ENCODE results near the gene CFAP221. TPM values are rescaled to one million over a fixed set of nuclear protein-coding genes. Genes with fewer than 3 reads are reported as not detected.

CFAP221 gene
- total RNA-seq, 1 experiment from 2014 or later, result not detected

DNA sequence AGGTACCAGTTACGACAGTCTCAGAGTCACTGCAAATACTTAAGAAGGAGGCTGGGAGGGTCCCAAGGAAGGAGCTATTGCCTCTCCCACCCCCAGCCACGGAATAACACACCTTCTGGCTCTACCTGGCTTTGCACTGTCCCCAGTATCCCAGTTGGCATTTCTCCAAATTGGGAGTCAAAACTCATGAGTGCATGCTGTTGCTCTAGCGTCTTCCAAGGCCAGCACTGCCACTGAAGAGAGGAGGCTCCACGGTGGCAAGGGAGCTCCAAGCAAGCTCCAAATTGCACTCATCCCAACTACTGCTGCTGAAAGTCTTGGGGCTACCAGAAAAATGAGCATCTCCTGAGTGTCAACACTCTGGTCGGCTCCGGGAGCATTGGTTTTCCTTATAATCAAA, 21.6 kb upstream of the CFAP221 start:
- H3K4me1 ChIP-seq (replicated peaks), result no peaks in the 10 kb centered on the region
- H3K27me3 ChIP-seq (replicated peaks), result peaks cover 5% of the 10 kb centered on the region
- no peaks in the 10 kb centered on the region for H3K9me3 ChIP-seq (replicated peaks)
- no peak overlapping the region for H3K27ac ChIP-seq
- no peak overlapping the region for H3K4me3 ChIP-seq
- no peaks in the 10 kb centered on the region for H3K36me3 ChIP-seq
- DNase-seq (ENCODE audit: low read depth in 1 of 2, low spot score in 2 of 2), result no peak

DNA sequence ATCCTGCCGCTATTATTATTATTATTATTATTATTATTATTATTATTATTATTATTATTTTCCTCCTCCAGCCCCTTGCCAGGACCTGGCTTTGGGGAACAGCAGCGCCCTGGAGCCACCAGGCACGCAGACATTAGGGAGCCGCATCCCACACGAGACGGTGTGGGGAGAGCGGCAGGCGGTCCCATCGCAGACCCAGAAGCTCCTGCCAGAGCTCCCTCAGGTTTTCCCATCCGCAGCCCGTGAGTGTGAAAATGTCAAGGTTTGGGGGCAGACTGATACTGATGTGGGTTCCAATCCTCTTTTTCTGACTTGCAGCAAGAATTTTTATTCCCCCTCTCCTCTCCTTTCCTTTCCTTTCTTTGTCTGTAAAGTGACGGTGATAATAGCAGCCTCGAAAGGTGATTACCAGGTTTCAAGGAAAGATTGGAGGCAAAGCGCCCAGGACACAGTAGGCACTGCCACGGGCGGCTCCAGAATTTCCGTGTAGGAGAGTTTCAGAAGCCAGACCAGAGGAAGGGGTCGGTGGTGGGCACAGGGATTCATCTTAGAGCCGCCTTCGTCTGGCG, 20.8 kb upstream of the CFAP221 start:
- Histone ChIP-seq H3K27me3 (replicated peaks) (peaks cover 5% of the 10 kb centered on the region), H3K36me3 (no peaks in the 10 kb centered on the region), H3K27ac (no peak overlapping the region), H3K9me3 (replicated peaks) (no peaks in the 10 kb centered on the region), H3K4me1 (replicated peaks) (no peaks in the 10 kb centered on the region), H3K4me3 (no peak overlapping the region)
- DNase-seq (ENCODE audit: low read depth in 1 of 2, low spot score in 2 of 2), result no peak

DNA sequence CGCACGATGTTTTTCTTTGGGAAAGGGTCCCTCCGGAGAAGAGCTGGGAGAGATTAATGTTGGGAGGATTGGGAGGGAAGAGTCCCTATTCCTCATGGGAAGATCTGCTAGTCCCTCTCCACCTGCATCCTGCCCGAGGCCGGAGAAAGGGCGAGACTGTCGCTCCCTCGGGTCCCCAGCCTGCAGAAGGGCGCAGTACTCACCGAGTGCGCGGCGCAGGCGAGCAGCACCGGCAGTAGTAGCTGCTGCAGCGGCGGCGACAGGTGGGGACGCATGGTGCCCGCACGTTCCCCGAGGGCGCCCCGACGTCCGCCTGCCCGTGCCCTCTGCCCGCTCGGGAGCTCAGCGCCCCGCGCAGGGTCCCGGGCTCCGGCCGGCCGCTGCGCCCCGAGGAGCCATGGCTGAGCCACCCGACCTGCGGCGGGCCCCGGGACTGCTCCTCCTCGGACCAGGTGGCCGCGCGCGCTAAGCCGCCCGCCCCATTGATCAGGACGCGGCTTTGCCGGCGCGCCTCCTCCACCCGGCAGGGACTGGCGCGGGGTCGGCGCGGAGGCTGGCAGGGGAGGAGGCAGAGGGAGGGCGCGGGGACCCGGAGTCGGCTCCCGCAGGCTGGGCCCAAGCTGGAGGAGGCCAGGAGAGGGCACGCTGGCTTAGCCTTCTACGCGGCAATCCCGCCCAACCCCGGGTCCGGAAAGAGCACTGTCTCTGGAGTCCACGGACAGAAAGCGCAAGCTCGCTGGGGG, 20.1 kb upstream of the CFAP221 start, which contains the start of gene SCTR:
SCTR (minus strand) TSS at position 532 of the 743 bp plus-strand sequence; CDS start at position 275, 257 bp downstream.
- no peaks in the 10 kb centered on the region for H3K9me3 ChIP-seq (replicated peaks)
- no peak within 1 kb of the TSS for H3K4me3 ChIP-seq
- peaks cover 5% of the 10 kb centered on the region for H3K27me3 ChIP-seq (replicated peaks)
- H3K27ac ChIP-seq, result no peak within 1 kb of the TSS
- no peaks in the 10 kb centered on the region for H3K36me3 ChIP-seq
- no peak for DNase-seq (ENCODE audit: low read depth in 1 of 2, low spot score in 2 of 2)
- H3K4me1 ChIP-seq (replicated peaks), result no peaks in the 10 kb centered on the region

DNA sequence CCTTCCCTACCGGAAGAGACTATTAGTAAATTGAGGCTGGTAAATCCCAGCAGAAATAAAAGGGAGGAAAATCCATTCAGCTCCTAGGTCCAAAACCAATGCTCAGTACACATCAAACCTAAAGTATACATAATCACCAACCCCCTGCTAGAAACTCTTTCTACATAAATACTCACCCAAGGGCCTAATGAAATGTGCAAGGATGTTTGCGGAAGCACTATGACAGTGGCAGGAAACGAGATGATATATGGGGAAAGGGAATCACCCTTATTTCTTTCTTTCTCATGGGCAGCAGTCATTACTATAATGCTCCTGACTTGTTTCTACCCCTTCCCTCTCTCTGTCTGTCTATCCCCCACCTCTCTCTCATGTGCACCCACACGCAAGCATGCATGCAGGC, 18.6 kb upstream of the CFAP221 start:
- no peaks in the 10 kb centered on the region for H3K4me1 ChIP-seq (replicated peaks)
- H3K27me3 ChIP-seq (replicated peaks), result peaks cover 5% of the 10 kb centered on the region
- H3K9me3 ChIP-seq (replicated peaks), result no peaks in the 10 kb centered on the region
- no peak overlapping the region for H3K27ac ChIP-seq
- H3K36me3 ChIP-seq, result no peaks in the 10 kb centered on the region
- DNase-seq (ENCODE audit: low read depth in 1 of 2, low spot score in 2 of 2), result no peak
- no peak overlapping the region for H3K4me3 ChIP-seq

DNA sequence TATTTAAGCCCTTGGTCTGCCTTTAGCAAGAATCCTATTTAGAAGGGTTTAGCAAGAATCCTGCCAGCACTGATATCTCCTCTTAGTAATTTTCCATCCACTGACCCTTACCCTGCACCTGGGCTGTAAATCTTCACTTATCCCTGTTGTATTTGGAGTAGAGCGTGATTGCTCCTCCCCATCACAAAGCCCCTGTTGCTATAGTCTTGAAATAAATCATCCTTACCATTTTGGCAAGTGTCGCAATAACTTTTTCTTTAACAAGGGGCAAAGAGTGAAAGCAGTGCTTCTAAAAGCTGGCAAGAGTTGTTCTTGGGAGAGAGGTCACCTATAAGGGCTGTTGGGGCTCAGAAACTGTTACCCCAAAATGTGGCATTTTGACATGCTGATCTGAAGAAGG, 16.2 kb upstream of the CFAP221 start:
- no peaks in the 10 kb centered on the region for H3K4me1 ChIP-seq (replicated peaks)
- peaks cover 11% of the 10 kb centered on the region for H3K27me3 ChIP-seq (replicated peaks)
- DNase-seq (ENCODE audit: low read depth in 1 of 2, low spot score in 2 of 2), result no peak
- H3K36me3 ChIP-seq, result no peaks in the 10 kb centered on the region
- no peaks in the 10 kb centered on the region; the same call in 1 of the 2 replicates for H3K9me3 ChIP-seq (replicated peaks)
- no peak overlapping the region for H3K27ac ChIP-seq
- H3K4me3 ChIP-seq, result no peak overlapping the region

DNA sequence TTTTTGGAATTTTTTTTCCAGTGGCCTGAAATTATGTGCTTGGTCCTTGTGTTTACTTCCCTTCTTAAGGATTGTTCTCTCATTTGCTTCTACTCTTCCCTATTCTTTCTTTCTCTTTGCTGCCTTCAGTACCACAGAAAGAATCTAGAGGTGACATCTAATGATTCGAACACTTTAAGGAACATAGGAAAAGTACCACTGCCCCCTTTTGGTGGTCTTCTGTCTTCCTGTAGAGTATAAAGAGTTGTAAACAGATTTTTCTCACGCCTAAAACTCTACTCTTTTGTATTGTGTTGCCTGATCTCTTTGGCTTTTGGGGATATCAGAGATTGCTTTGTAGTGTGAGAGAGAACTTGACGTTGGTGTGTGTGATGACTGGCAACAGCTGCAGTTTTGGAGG, 13.0 kb upstream of the CFAP221 start:
- peak in 1 of 2 experiments; percentile 6 for DNase-seq (ENCODE audit: low read depth in 1 of 2, low spot score in 2 of 2)
- H3K4me3 ChIP-seq, result no peak overlapping the region
- H3K4me1 ChIP-seq (replicated peaks), result no peaks in the 10 kb centered on the region
- H3K9me3 ChIP-seq (replicated peaks), result no peaks in the 10 kb centered on the region; the same call in 1 of the 2 replicates
- H3K27me3 ChIP-seq (replicated peaks), result peaks cover 8% of the 10 kb centered on the region
- no peak overlapping the region for H3K27ac ChIP-seq
- no peaks in the 10 kb centered on the region for H3K36me3 ChIP-seq

DNA sequence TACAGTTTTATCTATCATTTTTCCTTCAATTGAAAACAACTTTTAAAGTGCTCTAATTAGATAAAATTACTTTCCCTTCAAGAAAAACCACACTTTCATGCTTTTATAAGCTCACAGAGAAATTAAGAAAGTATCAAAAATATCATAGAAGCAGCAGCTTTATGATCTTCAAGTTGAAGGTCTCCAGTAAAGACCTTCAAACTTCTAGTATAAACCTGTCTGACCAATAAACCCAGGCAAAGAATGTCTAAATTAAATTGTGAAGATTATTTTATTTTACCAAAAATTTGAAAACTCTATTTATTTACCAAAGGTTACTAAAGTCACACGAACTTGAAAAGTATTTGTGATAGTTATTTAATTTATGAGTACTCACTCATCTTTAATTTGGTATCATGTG, 10.7 kb upstream of the CFAP221 start:
- H3K9me3 ChIP-seq (replicated peaks), result no peaks in the 10 kb centered on the region; the same call in 1 of the 2 replicates
- peaks cover 10% of the 10 kb centered on the region; the same call in 1 of the 2 replicates for H3K27me3 ChIP-seq (replicated peaks)
- no peaks in the 10 kb centered on the region for H3K36me3 ChIP-seq
- no peak overlapping the region for H3K27ac ChIP-seq
- no peaks in the 10 kb centered on the region for H3K4me1 ChIP-seq (replicated peaks)
- DNase-seq (ENCODE audit: low read depth in 1 of 2, low spot score in 2 of 2), result no peak
- H3K4me3 ChIP-seq, result no peak overlapping the region

DNA sequence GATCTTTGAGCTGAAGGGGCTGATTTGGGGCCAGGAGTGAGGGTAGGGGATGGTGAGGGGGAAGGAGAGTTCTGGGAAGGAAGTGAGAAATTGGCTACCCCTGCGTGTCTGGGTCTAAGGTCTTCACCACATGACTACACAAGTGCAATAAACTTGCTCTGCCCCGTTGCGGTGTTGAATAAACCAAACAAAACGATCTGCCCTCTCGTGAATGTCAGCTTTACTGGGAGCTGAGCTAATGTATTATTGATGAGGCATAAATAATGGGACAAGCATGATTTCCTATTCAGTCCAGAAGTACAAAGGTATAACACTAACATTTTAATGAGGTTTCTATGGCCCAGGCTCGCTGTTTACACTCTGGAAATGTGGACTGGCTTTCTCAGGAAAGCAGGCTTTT, 8.0 kb upstream of the CFAP221 start:
- no peak overlapping the region for H3K4me3 ChIP-seq
- H3K4me1 ChIP-seq (replicated peaks), result no peaks in the 10 kb centered on the region
- no peak overlapping the region for H3K27ac ChIP-seq
- DNase-seq (ENCODE audit: low read depth in 1 of 2, low spot score in 2 of 2), result no peak
- H3K36me3 ChIP-seq, result no peaks in the 10 kb centered on the region
- H3K27me3 ChIP-seq (replicated peaks), result peaks cover 14% of the 10 kb centered on the region; the same call in 1 of the 2 replicates
- no peaks in the 10 kb centered on the region; the same call in 1 of the 2 replicates for H3K9me3 ChIP-seq (replicated peaks)

DNA sequence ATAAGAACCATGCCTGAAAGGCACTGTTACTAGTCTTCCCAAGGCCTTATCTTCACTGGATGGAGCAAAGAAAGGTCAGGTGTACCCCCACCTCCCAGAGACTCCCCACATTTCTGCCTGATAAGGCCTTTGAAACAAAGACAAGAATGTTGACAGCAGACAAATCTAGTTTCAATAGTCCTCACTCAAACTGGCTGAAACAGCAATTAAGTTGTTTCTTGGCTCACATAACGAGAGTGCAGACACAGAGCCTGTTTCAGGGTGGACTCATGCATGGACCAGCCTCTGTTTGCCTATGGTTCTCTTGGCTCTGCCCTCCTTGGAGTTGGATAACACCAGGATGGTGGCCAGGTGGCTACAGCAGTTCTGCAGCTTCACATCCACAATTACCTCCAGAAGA, 7.5 kb upstream of the CFAP221 start:
- DNase-seq (ENCODE audit: low read depth in 1 of 2, low spot score in 2 of 2), result no peak
- Histone ChIP-seq H3K4me3 (no peak overlapping the region), H3K9me3 (replicated peaks) (no peaks in the 10 kb centered on the region; the same call in 1 of the 2 replicates), H3K4me1 (replicated peaks) (no peaks in the 10 kb centered on the region), H3K27me3 (replicated peaks) (peaks cover 16% of the 10 kb centered on the region; the same call in 1 of the 2 replicates), H3K27ac (no peak overlapping the region), H3K36me3 (no peaks in the 10 kb centered on the region)

DNA sequence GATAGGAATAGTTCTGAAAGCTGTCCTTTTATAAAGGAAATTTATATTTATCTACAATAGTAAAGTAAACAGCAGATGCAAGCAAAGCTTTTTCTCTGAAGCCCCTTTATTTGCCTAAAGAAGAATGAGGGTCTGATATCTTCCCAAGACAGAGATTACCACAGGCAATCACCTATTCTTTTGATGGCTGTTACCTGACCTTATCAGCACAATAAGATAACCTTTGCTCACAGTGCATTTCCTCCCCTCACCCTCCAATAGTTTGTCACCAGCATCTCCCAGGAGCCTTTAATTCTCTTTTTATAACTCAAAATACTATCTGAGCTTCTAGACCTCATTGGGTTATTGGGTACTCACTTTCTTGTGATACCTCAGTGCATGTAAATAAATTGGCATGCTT, 6.5 kb upstream of the CFAP221 start:
- no peaks in the 10 kb centered on the region; the same call in 1 of the 2 replicates for H3K9me3 ChIP-seq (replicated peaks)
- DNase-seq (ENCODE audit: low read depth in 1 of 2, low spot score in 2 of 2), result no peak
- no peak overlapping the region for H3K27ac ChIP-seq
- peaks cover 11% of the 10 kb centered on the region; the same call in 1 of the 2 replicates for H3K27me3 ChIP-seq (replicated peaks)
- no peaks in the 10 kb centered on the region for H3K36me3 ChIP-seq
- H3K4me3 ChIP-seq, result no peak overlapping the region
- H3K4me1 ChIP-seq (replicated peaks), result no peaks in the 10 kb centered on the region

DNA sequence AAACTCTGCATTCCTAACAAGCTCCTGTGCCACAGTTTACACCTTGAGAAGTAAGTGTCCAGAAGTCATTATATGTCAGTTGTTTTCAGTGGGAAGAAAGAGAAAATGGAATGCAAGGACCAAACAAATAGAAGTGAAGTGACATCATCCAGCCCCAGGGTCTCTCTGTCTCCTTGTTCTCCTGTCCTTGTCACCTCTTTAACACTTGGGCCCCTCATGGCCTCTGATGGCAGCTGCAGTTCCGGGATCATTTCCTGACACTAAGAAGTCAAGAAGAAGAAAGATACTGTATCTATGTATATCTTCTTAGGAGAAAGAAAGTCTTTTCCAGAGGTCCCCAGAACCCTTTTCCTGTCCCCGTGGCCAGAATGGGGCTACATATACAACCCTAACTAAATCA, 2.8 kb upstream of the CFAP221 start:
- DNase-seq (ENCODE audit: low read depth in 1 of 2, low spot score in 2 of 2), result no peak
- H3K27me3 ChIP-seq (replicated peaks), result peaks cover 36% of the 10 kb centered on the region
- H3K4me3 ChIP-seq, result no peak overlapping the region
- H3K36me3 ChIP-seq, result no peaks in the 10 kb centered on the region
- H3K9me3 ChIP-seq (replicated peaks), result no peaks in the 10 kb centered on the region
- H3K4me1 ChIP-seq (replicated peaks), result peaks cover 10% of the 10 kb centered on the region
- H3K27ac ChIP-seq, result no peak overlapping the region

DNA sequence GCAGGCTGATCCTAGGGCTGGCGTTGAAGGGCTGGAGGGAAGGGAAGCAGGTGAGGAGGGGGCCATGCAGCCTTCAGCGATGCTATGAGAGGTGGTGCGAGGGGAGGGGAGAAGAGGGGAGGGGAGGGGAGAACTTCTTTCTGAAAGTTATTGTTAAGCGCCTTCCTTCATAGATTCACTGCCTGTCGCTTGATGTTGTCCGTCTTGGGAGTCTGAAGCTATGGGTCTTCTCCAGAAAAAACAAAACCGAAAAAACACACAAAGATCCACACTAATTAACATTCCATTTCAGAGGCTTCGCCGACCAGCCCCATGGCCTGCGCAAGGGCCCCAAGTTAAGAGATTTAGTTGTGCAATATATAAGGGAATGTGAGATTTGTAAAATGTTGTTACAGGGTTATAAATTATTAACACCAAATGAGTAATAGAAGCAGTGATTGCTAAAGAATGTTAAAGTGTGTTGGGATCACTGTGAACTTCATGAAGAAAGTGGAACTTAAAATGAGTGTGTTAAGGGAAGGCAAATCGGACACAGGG, 758 bp downstream of the CFAP221 start:
- H3K27ac ChIP-seq, result no peak overlapping the region
- H3K9me3 ChIP-seq (replicated peaks), result no peaks in the 10 kb centered on the region
- H3K4me1 ChIP-seq (replicated peaks), result peaks cover 10% of the 10 kb centered on the region
- no peak for DNase-seq (ENCODE audit: low read depth in 1 of 2, low spot score in 2 of 2)
- H3K4me3 ChIP-seq, result no peak overlapping the region
- no peaks in the 10 kb centered on the region for H3K36me3 ChIP-seq
- peaks cover 28% of the 10 kb centered on the region for H3K27me3 ChIP-seq (replicated peaks)

DNA sequence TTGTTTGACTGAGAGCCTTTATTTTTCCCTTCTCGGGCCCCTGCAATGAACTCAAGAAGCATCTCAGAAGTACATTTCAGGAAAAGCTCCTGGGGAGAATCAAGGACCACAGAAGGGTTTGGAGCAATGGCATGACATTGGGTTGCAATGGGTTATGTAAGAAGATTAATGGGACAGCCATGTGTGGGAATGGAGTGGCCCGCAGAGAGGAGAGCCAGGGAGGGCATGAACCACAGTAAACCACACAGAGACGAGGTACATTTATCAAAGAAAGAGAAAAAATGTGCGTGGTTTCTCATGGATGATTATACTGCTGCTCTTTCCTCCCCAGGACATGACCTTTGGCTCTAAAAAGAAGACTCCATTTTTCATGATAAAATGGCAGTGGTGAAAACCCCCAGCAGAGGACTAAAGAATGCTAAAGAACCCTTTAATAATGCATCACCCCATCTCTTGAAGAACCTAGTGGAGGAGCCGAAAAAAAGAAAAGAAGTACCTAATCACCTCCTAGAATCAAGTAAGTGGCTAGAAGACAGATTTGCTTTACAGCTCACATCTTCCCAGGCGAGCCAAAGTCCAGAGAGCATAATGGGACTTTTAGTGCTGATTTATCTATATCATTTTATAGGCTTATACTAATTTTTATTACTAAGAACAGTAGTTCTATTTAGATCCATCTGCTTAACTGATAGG, 1.7 kb downstream of the CFAP221 start:
- Histone ChIP-seq H3K27me3 (replicated peaks) (peaks cover 28% of the 10 kb centered on the region), H3K36me3 (no peaks in the 10 kb centered on the region), H3K4me3 (no peak overlapping the region), H3K27ac (no peak overlapping the region), H3K9me3 (replicated peaks) (no peaks in the 10 kb centered on the region), H3K4me1 (replicated peaks) (peaks cover 10% of the 10 kb centered on the region)
- DNase-seq (ENCODE audit: low read depth in 1 of 2, low spot score in 2 of 2), result no peak

DNA sequence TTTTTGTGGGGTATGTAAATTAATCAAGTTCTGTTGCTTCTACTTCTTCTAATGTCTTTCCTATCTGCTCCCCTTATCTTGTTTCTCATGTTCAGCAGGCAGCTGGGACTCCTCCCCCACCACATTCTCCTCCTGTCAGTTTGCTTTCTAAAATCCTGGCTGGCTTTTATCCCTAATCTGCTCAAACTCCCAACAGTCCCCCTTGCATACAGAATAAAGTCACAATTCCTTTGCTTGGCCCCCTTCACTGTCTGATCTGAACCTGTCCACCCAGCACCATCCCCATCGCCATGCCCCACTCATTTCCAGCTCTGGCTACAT, 2.2 kb downstream of the CFAP221 start:
- Histone ChIP-seq H3K27me3 (replicated peaks) (peaks cover 27% of the 10 kb centered on the region), H3K36me3 (no peaks in the 10 kb centered on the region), H3K4me1 (replicated peaks) (peaks cover 10% of the 10 kb centered on the region), H3K9me3 (replicated peaks) (no peaks in the 10 kb centered on the region), H3K4me3 (no peak overlapping the region), H3K27ac (no peak overlapping the region)
- DNase-seq (ENCODE audit: low read depth in 1 of 2, low spot score in 2 of 2), result no peak

Measured in SJSA1 (cell line).